GM18511 (cell line): ENCODE data around the gene P2RX4.
A peak's percentile ranks its signal among the peaks of the same experiment; 100 is the strongest.
"Not testable (repeated sequence)": the region's sequence is repeated elsewhere in the genome, so short reads cannot be mapped to it uniquely, and the experiment has no call there.

Source experiments
- ATAC-seq: cut with Tn5 transposase; IDR thresholded peaks from one replicate; pipeline ENCODE4 v1.9.1; 2021; ENCODE audit warnings: mild to moderate bottlenecking, moderate library complexity; ENCODE audit not compliant: unreplicated experiment

P2RX4 gene, protein sequence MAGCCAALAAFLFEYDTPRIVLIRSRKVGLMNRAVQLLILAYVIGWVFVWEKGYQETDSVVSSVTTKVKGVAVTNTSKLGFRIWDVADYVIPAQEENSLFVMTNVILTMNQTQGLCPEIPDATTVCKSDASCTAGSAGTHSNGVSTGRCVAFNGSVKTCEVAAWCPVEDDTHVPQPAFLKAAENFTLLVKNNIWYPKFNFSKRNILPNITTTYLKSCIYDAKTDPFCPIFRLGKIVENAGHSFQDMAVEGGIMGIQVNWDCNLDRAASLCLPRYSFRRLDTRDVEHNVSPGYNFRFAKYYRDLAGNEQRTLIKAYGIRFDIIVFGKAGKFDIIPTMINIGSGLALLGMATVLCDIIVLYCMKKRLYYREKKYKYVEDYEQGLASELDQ

DNA sequence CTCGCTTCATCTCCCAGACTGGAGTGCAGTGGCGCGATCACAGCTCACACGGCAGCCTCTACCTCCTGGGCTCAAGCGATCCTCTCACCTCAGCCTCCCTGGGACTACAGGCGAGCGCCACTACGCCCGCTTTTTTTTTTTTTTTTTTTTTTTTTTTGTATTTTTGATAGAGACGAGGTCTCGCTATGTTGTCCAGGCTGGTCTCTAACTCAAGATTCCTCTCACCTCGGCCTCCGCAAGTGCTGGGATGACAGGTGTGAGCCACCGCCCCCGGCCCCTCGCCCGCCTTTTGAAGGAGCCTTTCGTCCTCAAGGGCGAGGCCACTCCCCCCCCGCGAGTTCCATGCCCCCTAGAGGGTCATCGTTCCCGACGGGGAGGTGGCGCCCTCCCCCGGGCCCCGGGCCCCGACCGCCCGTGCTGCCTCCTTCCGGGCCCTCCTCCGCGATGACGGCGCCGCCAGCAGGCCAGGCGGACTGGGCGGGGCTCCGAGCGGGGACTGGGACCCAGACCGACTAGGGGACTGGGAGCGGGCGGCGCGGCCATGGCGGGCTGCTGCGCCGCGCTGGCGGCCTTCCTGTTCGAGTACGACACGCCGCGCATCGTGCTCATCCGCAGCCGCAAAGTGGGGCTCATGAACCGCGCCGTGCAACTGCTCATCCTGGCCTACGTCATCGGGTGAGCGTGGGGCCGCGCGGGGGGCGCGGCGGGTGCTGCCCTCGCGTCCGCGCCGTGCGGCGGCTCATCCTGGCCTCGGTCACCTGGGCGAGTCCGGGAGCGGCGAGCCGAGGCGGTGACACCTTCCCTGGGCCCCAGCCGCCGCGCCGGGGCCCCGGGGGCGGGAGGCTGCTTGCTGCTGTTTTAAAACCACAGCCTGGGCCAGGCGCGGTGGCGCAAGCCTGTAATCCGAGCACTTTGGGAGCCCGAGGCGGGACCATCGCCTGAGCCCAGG, at the start of gene P2RX4:
TSS of gene P2RX4 (plus strand) at position 506 of the 949 bp plus-strand sequence. CDS start at position 542, 36 bp downstream.
- peak; percentile 75 for ATAC-seq

DNA sequence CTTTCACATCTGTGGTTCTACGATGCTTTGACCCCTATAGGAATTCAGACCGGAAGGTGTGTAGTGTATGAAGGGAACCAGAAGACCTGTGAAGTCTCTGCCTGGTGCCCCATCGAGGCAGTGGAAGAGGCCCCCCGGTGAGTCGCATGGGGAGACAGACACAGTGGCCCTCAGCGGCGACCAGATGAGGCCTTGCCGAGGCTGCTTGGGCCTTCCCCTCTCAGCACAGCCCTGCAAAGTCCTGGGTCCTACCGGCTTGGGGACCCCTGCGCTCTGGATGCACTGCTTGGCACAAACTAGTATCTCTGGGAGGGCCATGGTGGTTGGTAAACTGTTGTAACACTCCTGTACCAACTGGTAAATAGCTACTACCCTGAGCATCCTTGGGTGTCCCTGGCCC, 47.5 kb upstream of the P2RX4 start:
- no peak for ATAC-seq

DNA sequence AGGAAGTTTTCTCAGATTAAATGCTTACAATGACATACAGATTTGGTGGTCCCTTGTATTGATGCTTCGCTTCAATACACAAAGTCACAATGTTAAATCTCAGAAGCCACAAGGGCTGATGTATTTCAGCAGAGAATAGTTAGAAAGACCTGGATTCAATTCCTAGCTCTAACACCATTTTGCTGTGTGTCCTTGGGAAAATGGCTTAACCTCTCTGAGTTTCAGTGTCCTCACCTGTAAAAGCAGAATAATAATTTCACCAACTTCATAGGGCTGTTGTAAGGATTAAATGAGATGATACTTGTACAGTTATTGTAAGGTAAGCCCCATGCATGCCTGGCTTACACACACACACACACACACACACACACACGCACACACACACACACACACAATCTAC, 46.9 kb upstream of the P2RX4 start:
- ATAC-seq: no peak

DNA sequence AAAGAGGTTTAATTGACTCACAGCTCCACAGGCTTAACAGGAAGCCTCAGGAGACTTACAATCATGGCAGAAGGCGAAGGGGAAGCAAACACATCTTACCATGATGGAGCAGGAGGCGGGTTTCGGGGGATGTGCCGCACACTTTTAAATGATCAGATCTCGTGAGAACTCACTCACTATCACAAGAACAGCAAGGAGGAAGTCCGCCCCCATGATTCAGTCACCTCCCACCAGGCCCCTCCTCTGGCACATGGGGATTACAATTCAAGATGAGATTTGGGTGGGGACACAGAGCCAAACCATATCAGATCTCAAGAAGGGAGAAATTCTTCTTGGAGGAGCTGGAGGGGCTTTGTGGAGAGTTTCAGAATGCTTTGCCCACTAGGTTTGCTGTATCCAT, 45.1 kb upstream of the P2RX4 start:
- not testable (repeated sequence) for ATAC-seq

DNA sequence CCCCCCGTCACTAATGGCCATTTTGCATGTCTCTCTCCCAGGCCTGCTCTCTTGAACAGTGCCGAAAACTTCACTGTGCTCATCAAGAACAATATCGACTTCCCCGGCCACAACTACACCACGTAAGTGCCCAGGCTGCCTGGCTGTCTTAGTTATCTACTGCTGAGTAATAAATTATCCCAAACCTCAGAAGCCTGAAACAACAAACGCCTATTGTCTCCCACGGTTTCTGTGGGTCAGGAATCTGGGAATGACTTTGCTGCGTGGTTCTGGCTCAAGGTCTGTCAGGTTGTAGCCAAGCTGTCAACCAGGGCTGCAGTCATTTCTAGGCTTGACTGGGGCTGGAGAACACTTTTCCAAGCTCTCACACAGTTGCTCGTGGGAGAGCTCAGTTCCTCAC, 44.6 kb upstream of the P2RX4 start:
- no peak for ATAC-seq

DNA sequence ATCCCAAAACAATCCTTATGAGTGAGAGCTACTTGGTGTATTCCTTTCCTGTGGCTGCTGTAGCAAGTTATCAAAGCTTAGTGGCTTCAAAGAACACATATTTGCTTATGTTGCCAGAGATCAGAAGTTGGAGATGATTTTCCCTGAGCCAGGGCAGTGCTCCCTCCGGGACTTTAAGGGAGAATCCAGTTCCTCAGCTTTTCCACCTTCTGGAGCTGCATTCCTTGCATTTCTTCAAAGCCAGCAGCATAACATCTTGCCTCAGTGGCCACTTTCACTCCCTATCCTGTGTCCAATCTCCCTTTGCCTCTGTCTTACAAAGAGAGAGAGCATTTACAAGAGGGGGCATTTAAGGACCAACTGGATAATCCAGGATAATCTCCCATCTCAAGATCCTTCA, 43.6 kb upstream of the P2RX4 start:
- ATAC-seq: no peak

DNA sequence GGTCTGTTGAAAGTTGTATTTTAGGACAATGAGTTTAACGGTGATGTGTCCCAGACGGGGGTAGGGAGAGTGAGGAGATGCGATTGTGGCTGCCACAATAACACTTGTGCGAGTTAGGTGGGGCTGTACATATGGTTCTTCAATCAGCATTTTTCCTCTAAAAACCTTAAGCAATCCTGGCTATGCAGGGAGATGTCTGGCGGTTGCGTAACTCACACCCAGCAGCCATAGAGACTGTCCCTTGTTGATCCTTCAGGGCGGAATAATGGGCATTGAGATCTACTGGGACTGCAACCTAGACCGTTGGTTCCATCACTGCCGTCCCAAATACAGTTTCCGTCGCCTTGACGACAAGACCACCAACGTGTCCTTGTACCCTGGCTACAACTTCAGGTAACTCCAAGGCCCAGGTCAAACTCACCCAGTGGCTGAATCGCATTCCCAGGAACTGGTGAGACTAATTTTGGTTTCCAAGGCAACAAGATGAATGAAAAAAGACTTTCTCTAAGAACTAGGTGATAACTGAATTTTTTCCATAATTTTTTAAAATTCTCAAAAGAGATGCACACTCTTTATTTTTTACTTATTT, 42.6 kb upstream of the P2RX4 start:
- ATAC-seq: no peak

DNA sequence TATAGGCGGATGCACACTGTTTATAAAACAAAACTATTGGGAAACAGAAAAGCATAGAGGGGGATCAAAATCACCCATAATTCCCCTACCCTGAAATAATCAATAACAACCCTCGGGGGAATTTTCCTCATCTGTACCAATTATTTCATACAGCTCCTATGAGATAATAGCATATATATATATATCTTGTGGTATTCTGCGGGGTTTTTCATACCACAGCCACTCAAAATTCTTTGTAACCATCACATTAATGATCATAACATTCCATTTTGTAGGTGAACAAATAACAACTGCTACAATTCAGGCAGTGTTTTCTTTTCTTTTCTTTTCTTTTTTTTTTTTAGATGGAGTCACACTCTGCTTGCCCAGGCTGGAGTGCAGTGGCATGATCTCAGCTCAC, 42.0 kb upstream of the P2RX4 start:
- ATAC-seq: no peak

DNA sequence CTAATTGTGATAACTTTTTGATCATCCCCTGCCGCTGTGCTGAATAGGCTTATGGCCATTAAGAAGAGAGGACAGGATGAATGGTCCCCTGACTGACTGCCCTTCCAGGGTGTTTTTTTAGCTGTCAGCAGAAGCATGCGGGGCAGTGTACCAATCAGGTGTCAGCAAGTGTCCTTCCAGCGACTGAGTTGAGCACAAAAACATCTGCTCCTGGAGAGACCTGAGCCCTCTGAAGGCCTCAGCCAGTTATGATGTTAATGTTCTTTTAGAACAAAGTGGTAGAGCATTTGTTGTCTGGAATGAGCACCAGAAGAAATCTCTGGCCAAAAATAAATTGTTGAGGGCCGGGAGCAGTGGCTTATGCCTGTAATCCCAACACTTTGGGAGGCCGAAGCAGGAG, 39.8 kb upstream of the P2RX4 start:
- ATAC-seq: no peak

DNA sequence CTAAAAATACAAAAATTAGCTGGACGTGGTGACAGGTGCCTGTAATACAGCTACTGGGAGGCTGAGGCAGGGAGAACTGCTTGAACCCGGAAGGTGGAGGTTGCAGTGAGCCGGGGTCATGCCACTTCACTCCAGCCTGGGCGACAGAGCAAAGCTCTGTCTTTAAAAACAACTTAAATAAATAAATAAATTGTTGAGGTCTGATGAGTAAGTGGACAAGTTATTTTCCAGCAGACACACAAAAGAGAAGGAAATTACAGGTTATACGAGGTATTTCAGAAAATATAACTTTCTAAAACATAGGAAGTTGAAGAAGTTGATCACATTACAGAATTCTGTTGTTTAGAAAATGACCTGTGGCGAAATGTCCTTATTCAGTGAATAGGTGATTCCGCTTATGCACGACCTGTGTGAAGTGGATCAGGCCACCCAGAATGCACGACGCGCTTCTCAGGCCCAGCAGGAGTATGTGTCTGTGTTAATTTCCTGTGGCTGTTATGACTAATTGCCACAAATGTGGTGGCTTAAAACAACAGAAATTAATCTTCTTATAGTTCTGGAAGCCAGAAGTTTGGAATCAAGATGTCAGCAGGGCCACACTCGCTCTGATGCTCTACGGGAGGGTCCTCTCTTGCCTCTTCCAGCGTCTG, 39.2 kb upstream of the P2RX4 start:
- ATAC-seq: no peak

DNA sequence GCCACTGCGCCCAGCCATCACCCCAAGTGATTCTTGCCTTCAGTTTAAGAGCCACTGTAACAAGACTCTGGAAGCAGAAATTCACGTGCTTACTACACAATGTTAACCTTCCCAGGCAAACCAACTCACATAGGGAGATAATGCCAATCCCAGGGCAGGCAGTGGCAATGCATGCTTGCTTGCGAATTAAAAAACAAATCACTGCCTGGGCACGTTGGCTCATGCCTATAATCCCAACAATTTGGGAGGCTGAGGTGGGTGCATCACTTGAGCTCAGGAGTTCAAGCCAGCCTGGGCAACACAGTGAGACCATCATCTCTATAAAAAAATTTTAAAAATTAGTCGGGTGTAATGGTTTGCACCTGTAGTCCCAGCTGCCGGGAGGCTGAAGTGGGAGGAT, 37.8 kb upstream of the P2RX4 start:
- ATAC-seq: no peak

DNA sequence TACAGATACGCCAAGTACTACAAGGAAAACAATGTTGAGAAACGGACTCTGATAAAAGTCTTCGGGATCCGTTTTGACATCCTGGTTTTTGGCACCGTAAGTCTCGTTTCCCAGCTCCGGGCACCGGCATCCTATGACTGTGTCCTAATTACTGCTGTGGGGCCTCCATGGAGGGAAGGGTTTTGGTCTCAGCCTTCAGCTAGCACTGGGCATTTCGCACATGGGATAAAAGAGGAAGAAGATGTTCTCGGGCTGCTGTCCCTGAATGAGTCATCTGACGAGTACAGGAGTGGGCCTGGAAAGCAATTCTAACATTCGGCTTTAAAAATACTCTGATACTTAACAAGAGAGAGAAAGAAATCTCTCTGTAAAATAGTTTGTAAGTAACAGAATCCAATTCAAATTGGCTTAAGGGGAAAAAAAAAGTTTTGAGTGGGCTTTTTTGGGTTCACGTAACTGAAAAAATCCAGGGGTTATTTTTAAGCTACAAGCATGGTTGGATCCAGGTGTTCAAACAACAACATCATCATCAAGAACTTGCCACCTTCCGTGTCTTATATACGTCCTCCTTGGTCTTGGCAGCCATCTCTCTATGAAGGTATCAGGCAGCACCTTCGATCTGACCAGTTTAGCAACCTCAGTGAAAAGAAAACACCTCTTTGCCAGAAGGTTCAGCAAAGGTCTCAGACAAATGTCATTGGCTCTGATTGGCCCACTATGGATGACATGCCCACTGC, 34.4 kb upstream of the P2RX4 start:
- ATAC-seq: no peak

DNA sequence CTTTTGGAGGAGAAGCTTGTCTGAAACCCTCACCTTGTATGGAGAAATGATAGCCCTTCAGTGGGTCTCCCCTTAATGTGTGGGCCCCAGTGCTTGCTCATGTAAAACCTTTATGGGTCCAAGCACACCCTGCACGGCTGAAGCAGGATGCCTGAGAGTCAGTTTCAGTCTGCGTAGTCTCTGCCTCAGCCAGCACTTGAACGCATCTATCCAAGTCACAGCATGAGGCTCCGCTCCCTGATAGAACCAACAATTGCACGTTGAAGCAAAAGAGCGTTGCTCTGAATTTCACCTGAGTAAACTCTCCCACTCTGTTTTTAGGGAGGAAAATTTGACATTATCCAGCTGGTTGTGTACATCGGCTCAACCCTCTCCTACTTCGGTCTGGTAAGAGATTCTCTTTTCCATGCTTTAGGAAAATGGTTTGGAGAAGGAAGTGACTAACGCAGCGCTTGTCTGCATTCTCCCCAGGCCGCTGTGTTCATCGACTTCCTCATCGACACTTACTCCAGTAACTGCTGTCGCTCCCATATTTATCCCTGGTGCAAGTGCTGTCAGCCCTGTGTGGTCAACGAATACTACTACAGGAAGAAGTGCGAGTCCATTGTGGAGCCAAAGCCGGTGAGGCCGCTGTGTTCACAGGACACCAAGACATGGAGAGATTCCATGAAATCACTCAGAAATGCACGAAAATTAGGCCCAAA, 33.0 kb upstream of the P2RX4 start:
- no peak for ATAC-seq

DNA sequence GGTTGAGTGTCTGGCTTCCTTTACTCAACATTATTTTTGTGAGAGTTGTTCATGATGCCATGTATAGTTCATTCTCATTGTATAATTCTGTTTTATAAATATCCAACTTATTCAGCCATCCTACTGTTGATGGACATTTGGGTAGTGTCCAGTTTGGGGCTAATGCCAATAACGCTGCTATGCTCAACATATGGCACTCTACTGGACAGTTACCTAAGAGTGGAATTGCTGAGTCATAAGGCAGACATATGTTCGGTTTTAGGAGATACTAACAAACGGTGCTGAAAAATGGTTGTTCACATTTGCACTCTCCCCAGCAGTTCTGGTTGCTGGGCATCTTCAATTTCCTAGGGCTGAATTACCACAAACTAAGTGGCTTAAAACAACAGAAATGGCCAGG, 28.7 kb upstream of the P2RX4 start:
- ATAC-seq: no peak

DNA sequence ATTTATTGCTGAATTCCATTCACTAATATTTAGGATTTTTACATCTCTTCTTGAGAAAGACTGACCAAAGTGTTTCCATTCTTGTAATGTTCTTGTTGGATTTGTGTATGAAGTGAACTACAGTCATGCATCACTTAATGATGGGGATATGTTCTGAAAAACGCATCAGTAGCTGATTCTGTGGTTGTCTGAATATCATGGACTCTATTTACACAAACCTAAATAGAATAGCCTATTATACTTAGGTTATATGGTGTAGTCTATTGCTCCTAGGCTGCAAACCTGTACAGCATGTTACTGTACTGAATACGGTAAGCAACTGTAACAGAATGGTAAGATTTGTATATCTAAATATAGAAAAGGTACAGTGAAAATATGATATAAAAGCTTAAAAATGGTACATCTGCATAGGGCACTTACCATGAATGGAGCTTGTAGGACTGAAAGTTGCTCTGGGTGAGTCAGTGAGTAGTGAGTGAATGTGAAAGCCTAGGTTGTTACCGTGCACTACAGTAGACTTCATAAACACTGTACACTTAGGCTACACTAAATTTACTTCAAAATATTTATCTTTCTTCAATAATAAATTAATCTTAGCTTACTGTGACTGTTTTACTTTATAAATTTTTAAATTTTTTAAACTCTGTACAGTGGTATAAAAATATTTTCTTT, 27.6 kb upstream of the P2RX4 start:
- no peak for ATAC-seq

DNA sequence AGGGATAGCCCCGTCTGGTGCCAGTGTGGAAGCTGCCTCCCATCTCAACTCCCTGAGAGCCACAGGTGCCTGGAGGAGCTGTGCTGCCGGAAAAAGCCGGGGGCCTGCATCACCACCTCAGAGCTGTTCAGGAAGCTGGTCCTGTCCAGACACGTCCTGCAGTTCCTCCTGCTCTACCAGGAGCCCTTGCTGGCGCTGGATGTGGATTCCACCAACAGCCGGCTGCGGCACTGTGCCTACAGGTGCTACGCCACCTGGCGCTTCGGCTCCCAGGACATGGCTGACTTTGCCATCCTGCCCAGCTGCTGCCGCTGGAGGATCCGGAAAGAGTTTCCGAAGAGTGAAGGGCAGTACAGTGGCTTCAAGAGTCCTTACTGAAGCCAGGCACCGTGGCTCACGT, 25.5 kb upstream of the P2RX4 start:
- no peak for ATAC-seq

DNA sequence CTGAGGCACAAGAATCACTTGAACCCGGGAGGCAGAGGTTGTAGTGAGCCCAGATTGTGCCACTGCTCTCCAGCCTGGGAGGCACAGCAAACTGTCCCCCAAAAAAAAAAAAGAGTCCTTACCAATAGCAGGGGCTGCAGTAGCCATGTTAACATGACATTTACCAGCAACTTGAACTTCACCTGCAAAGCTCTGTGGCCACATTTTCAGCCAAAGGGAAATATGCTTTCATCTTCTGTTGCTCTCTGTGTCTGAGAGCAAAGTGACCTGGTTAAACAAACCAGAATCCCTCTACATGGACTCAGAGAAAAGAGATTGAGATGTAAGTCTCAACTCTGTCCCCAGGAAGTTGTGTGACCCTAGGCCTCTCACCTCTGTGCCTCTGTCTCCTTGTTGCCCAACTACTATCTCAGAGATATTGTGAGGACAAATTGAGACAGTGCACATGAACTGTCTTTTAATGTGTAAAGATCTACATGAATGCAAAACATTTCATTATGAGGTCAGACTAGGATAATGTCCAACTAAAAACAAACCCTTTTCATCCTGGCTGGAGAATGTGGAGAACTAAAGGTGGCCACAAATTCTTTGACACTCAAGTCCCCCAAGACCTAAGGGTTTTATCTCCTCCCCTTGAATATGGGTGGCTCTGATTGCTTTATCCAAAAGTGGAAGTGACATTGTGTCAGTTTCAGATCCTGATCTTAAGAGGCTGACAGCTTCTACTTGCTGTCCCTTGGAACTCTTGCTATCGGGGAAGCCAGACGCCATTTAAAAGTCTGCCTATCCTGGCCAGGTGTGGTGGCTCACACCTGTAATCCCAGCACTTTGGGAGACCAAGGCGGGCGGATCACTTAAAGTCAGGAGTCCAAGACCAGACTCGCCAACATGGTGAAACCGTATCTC, 24.7 kb upstream of the P2RX4 start:
- no peak for ATAC-seq

DNA sequence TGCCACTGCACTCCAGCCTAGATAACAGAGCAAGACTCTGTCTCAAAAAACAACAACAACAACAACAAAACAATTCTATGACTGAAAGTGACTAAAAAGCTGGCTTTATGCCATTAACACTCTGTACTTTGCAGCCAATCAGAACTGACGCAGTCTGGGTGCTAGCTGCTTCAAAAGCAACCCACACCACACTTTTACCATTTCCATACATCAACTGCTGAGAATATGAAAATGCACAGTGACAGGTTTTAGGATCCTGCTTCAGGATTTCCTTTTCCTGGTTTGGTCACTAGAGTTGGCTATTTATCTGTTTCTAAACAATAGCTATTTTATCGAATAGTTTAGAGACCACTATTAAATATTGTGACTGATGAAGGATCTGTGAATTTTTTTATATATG, 23.1 kb upstream of the P2RX4 start:
- no peak for ATAC-seq
